ENCODE data around the gene MTG2. TPM values are rescaled to one million over a fixed set of nuclear protein-coding genes. Genes with fewer than 3 reads are reported as not detected.
A peak's percentile ranks its signal among the peaks of the same experiment; 100 is the strongest.

Gene MTG2
- total and polyA plus RNA-seq, 2 of the 8 experiments (the other 6 are each of a cell fraction or from before 2014, with no cell fraction given) = 14.4 to 22.8 TPM

DNA sequence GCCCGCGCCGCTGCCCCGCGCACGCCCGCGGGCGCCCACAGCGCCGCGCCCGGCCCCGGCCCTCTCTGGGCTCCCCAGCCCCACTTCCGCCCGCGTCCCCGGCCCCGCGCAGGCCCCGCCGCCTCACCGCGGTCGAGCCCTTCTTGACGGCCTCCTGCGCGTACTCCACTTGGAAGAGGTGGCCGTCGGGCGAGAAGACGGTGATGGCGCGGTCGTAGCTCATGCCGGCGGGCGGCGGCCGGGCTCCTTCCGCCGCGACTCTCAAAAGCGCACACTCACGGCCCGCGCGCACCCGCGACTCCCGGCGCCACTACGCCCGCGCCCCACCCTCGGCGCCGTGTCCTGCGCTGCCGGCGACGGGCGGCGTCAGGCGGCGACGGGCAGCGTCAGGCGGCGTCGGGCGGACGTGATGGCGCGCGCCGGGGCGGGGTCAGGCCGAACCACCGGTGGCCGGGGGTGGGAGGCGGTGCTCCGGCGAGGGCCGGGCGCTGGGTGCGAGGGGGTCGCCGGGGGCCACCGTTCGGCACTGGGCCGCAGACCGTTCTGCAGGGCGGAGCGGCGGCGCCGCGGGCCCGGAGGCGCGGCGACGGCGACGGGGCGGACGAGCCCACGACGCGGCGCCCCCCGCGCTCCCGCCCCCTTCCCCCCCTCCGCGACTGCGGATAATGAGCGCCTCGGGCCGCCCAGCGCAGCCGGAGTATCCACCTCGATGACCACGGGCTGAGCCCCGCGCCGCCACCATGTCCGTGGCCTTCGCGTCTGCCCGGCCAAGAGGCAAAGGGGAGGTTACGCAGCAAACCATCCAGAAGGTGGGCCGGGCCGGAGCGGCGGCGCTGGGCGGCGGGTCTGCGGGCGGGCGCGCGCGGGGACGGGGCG is 39.5 kb upstream of the MTG2 start, which contains the start of the genes PSMA7 and SS18L1:
TSS of gene PSMA7 (minus strand) at position 314 of the 876 bp plus-strand sequence. CDS start at position 223, 91 bp downstream.
TSS of gene SS18L1 (plus strand) at position 689 of the 876 bp plus-strand sequence. CDS start at position 741, 52 bp downstream.
- Histone ChIP-seq H2BK20ac (ENCODE audit: low read length) (no peak within 1 kb of the TSS), H3K27ac (ENCODE audit: low read depth, low read length) (peak within 1 kb of the TSS; percentile 95; the same call in 1 of the 2 replicates), H4K91ac (replicated peaks; ENCODE audit: insufficient read length, low read length) (peak within 1 kb of the TSS; percentile 84), H2BK5ac (ENCODE audit: low read depth, low read length) (peak within 1 kb of the TSS; percentile 84; the same call in 1 of the 2 replicates), H2BK12ac (ENCODE audit: low read depth, low read length) (no peak within 1 kb of the TSS), H3K27me3 (replicated peaks in 1 of 4; ENCODE audit: control insufficient read depth in 3 of 4, extremely low read depth in 1 of 4, insufficient read depth in 3 of 4, low read length in 3 of 4) (no peaks in the 10 kb centered on the region), H2BK120ac (replicated peaks; ENCODE audit: low read depth, low read length) (no peak within 1 kb of the TSS), H3K36me3 (ENCODE audit: control insufficient read depth in 2 of 4, insufficient read depth in 4 of 4, low read length in 3 of 4) (peaks cover 10 to 32% (median 22%) of the 10 kb centered on the region in 4 experiments), H3K14ac (ENCODE audit: insufficient read length) (no peak within 1 kb of the TSS), H2AK5ac (ENCODE audit: low read depth, low read length) (no peak within 1 kb of the TSS), H3K56ac (replicated peaks; ENCODE audit: insufficient read length, low read depth, low read length) (peak within 1 kb of the TSS; percentile 33), H3K4me3 (ENCODE audit: extremely low read depth in 1 of 4, insufficient read depth in 2 of 4, low read depth in 3 of 4, low read length in 4 of 4) (peak within 1 kb of the TSS; percentile 63 to 81 (median 67)), H4K20me1 (replicated peaks in 1 of 2; ENCODE audit: control insufficient read depth in 1 of 2, insufficient read depth in 2 of 2, low read length in 2 of 2) (peaks cover 33 to 52% of the 10 kb centered on the region in 2 experiments), H4K5ac (ENCODE audit: insufficient read length, low read depth, low read length) (peak within 1 kb of the TSS; percentile 68), H3K79me1 (ENCODE audit: low read depth, low read length) (peaks cover 26% of the 10 kb centered on the region), H3K18ac (ENCODE audit: extremely low read depth, low read length) (peak within 1 kb of the TSS; percentile 81; the same call in 1 of the 2 replicates), H3K23me2 (ENCODE audit: low read depth, low read length) (peaks cover 3% of the 10 kb centered on the region; the same call in 1 of the 2 replicates), H3K9me3 (ENCODE audit: insufficient read depth in 2 of 2, low read depth in 1 of 2, low read length in 1 of 2) (no peaks in the 10 kb centered on the region), H3K4me1 (replicated peaks in 1 of 4; ENCODE audit: control insufficient read depth in 3 of 4, insufficient read depth in 4 of 4, low read length in 3 of 4) (peaks cover 0 to 12% (median 4%) of the 10 kb centered on the region in 4 experiments; a peak in 6 of 7 replicates), H2AFZ (ENCODE audit: low read length) (no peak within 1 kb of the TSS), H3K4me2 (ENCODE audit: insufficient read depth in 1 of 2, low read depth in 2 of 2, low read length in 2 of 2) (peak within 1 kb of the TSS; percentile 71 to 75), H4K8ac (ENCODE audit: extremely low read depth, insufficient read depth, low read length) (peak within 1 kb of the TSS; percentile 99), H3K79me2 (ENCODE audit: control insufficient read depth in 1 of 2, insufficient read depth in 2 of 2, low read length in 2 of 2) (peaks cover 50 to 83% of the 10 kb centered on the region in 2 experiments), H2BK15ac (ENCODE audit: low read length) (no peak within 1 kb of the TSS), H3K4ac (replicated peaks; ENCODE audit: insufficient read length, low read depth, low read length) (no peak within 1 kb of the TSS), H3K9ac (replicated peaks in 1 of 4; ENCODE audit: extremely low read depth in 1 of 4, low read depth in 3 of 4, low read length in 3 of 4) (peak within 1 kb of the TSS; percentile 84 to 100 (median 90)), H3K23ac (ENCODE audit: insufficient read length) (no peak within 1 kb of the TSS)
- WGBS, 2 experiments (ENCODE audit: extremely low coverage in 1 of 2, insufficient coverage in 1 of 2, insufficient read length in 1 of 2, insufficient replicate concordance in 2 of 2, low coverage in 1 of 2, low lambda C conversion rate in 2 of 2, missing lambda C conversion rate in 1 of 2) = 1% methylated on average over 44 of the region's 148 CpGs; no CpG with 5 or more reads in 1 of the 2 experiments
- ChIA-PET POLR2A (ENCODE audit: partially characterized antibody) (interaction anchor here (0.6 to 3.4 kb wide), 15 partner anchors 8 to 159 kb away, joined by 3 to 28 read pairs (median 5); partner anchors contain the start of gene LSM14B), CTCF (ENCODE audit: partially characterized antibody) (interaction anchor here (0.6 to 2.1 kb wide), 2 partner anchors 18 to 133 kb away, joined by 5 to 11 read pairs; no protein-coding TSS in a partner anchor)
- DNase-seq (ENCODE audit: low read depth in 1 of 2, low spot score in 2 of 2) = peak in 1 of 2 experiments; percentile 87
- FAIRE-seq = no peak
- peak; percentile 71; the same call in 1 of the 2 replicates for TF ChIP-seq RBBP5 (IDR thresholded peaks at IDR 0.05; ENCODE audit: borderline replicate concordance, low read depth, low read length)
- TF ChIP-seq SP4 (IDR thresholded peaks at IDR 0.05; ENCODE audit: low read length) = no peak
- peak; percentile 48; the same call in 1 of the 2 replicates for TF ChIP-seq JUND (IDR thresholded peaks at IDR 0.05; ENCODE audit: low read length)
- no peak for TF ChIP-seq CBX8 (IDR thresholded peaks at IDR 0.05; ENCODE audit: borderline replicate concordance, low read depth, low read length)
- TF ChIP-seq SP2 (IDR thresholded peaks at IDR 0.05; ENCODE audit: low read length) = no peak
- peak; percentile 12 for TF ChIP-seq NANOG (IDR thresholded peaks at IDR 0.05; ENCODE audit: insufficient read depth, low read depth, low read length, poor library complexity, severe bottlenecking)
- peak; percentile 9; the same call in 1 of the 2 replicates for TF ChIP-seq GABPA (IDR thresholded peaks at IDR 0.05; ENCODE audit: borderline replicate concordance, insufficient read depth, low read length)
- peak; percentile 38; the same call in 1 of the 2 replicates for TF ChIP-seq EGR1 (IDR thresholded peaks at IDR 0.05; ENCODE audit: borderline replicate concordance, low read depth, low read length)
- peak; percentile 66; the same call in 1 of the 2 replicates for TF ChIP-seq PHF8 (conservative IDR thresholded peaks at IDR 0.05; ENCODE audit: low read depth, low read length)
- TF ChIP-seq MAFK (IDR thresholded peaks at IDR 0.05; ENCODE audit: low read depth, low read length) = peak; percentile 17; the same call in 1 of the 2 replicates
